Erythroblast (primary cell): ENCODE measurements around the gene TRMU.

Source experiments
- GATA1 ChIP-seq: IDR thresholded peaks from 2 replicates; pipeline ENCODE4 v1.6.1; 2011; ENCODE audit warnings: low read depth, mild to moderate bottlenecking, control low read depth, low read length, moderate library complexity
- POLR2A ChIP-seq: IDR thresholded peaks from 2 replicates; pipeline ENCODE4 v1.6.1; 2011; ENCODE audit warnings: mild to moderate bottlenecking, low read length

- no peak for TF ChIP-seq POLR2A
- TF ChIP-seq GATA1: no peak
Observed at GRCh38 chr22:46330426-46330825, 5.1 kb upstream of the TRMU start.
